B cell (primary cell): ENCODE results near the gene HMG20A. TPM values are rescaled to one million over a fixed set of nuclear protein-coding genes. Genes with fewer than 3 reads are reported as not detected.

Experiments
- ATAC-seq: fragments of 200-7000 bp; cut with Tn5 transposase; one replicate; pipeline ENCODE4 v1.10.0; 2021; ENCODE audit warnings: low read depth, mild to moderate bottlenecking, moderate number of reproducible peaks, moderate library complexity
- CTCF ChIA-PET: fragments of 350-600 bp; sonication (Branson Sonifier 250); formaldehyde crosslinking; loops from one replicate; lab custom pipeline; 2021; ENCODE audit warnings: antibody characterized with exemption, inconsistent platforms; lab: Charles Lee
- POLR2A ChIA-PET: fragments of 350-600 bp; sonication (Branson Sonifier 250); formaldehyde crosslinking; loops from one replicate; lab custom pipeline; 2021; ENCODE audit warnings: antibody characterized with exemption; lab: Charles Lee
- DNase-seq: peaks from one replicate; pipeline ENCODE4 v3.0.0; 2013
- H2AFZ ChIP-seq: 2 replicates; pipeline ENCODE4 v1.6.1; 2012; ENCODE audit warnings: mild to moderate bottlenecking, low read depth, low read length; ENCODE audit not compliant: insufficient read depth, poor library complexity, severe bottlenecking
- H3K27ac ChIP-seq, 2 donors: 1 replicate in 1 of 2; 2 replicates in 1 of 2; pipeline ENCODE4 v1.5.1; 2012 to 2013; ENCODE audit warnings: low read length in 2 of 2, mild to moderate bottlenecking in 2 of 2, moderate library complexity in 1 of 2
- H3K27me3 ChIP-seq, 4 experiments: fragments of 200-600 bp in 1 of 4; sonication (generic) in 1 of 4; replicated peaks in 1 of 4; 1 replicate in 2 of 4; 2 replicates in 2 of 4; pipeline versions ENCODE4 v1.6.1 to v1.7.0; 2013 to 2016; ENCODE audit warnings: low read length in 3 of 4, mild to moderate bottlenecking in 2 of 4, mixed read lengths in 1 of 4, moderate library complexity in 1 of 4; ENCODE audit not compliant: insufficient read depth in 4 of 4, control insufficient read depth in 3 of 4; ENCODE audit errors: control extremely low read depth in 1 of 4
- H3K36me3 ChIP-seq, 2 experiments: replicated peaks in 1 of 2; 1 replicate in 1 of 2; 2 replicates in 1 of 2; pipeline versions ENCODE4 v1.6.1 to v1.7.1; 2013; ENCODE audit warnings: low read length in 1 of 2; ENCODE audit not compliant: insufficient read depth in 2 of 2, control insufficient read depth in 1 of 2; ENCODE audit errors: control extremely low read depth in 1 of 2, extremely low read depth in 1 of 2
- H3K4me1 ChIP-seq, 2 donors: fragments of 200-600 bp in 1 of 2; sonication (generic) in 1 of 2; 1 replicate in 1 of 2; 2 replicates in 1 of 2; pipeline versions ENCODE4 v1.5.1 to v1.6.1; 2013 to 2017; ENCODE audit warnings: low read length in 2 of 2; ENCODE audit not compliant: control insufficient read depth in 2 of 2, insufficient read depth in 2 of 2
- H3K4me2 ChIP-seq: replicated peaks from 2 replicates; pipeline ENCODE3; 2012; ENCODE audit warnings: mild to moderate bottlenecking, low read depth, low read length; ENCODE audit not compliant: poor library complexity, severe bottlenecking
- H3K4me3 ChIP-seq, 5 experiments: fragments of 200-600 bp in 1 of 5; sonication (generic) in 1 of 5; 1 replicate in 3 of 5; 2 replicates in 2 of 5; pipeline versions ENCODE4 v1.5.1 to v1.7.0; 2011 to 2016; ENCODE audit warnings: low read length in 4 of 5, mild to moderate bottlenecking in 4 of 5, low read depth in 2 of 5, control low read depth in 1 of 5, moderate library complexity in 1 of 5; ENCODE audit not compliant: insufficient read depth in 1 of 5; ENCODE audit errors: control extremely low read depth in 1 of 5, extremely low read depth in 1 of 5
- H3K79me2 ChIP-seq: fragments of 200-600 bp; sonication (generic); one replicate; pipeline ENCODE4 v1.6.0; 2016; ENCODE audit warnings: low read length; ENCODE audit not compliant: control insufficient read depth, insufficient read depth
- H3K9ac ChIP-seq: fragments of 200-600 bp; sonication (generic); 2 replicates; pipeline ENCODE4 v1.6.1; 2017; ENCODE audit warnings: mild to moderate bottlenecking, low read length, moderate library complexity
- H3K9me3 ChIP-seq, 3 donors: one replicate each; pipeline versions ENCODE4 v1.6.1 to v1.7.1; 2013; ENCODE audit warnings: low read length in 2 of 3; ENCODE audit not compliant: control insufficient read depth in 2 of 3, insufficient read depth in 1 of 3; ENCODE audit errors: control extremely low read depth in 1 of 3
- H4K20me1 ChIP-seq: 2 replicates; pipeline ENCODE4 v1.6.0; 2012; ENCODE audit warnings: mild to moderate bottlenecking, low read length; ENCODE audit not compliant: insufficient read depth, control insufficient read depth, poor library complexity, severe bottlenecking
- H3K27ac Mint-ChIP-seq: one replicate; pipeline ENCODE4 v1.8.0; 2021; ENCODE audit warnings: mixed read lengths
- H3K27me3 Mint-ChIP-seq: one replicate; pipeline ENCODE4 v1.8.0; 2021; ENCODE audit warnings: mixed read lengths
- H3K4me1 Mint-ChIP-seq: one replicate; pipeline ENCODE4 v1.8.0; 2021; ENCODE audit warnings: mixed read lengths
- H3K4me3 Mint-ChIP-seq: one replicate; pipeline ENCODE4 v1.8.0; 2021; ENCODE audit warnings: mixed read lengths
- H3K9me3 Mint-ChIP-seq: one replicate; pipeline ENCODE4 v1.8.0; 2022; ENCODE audit warnings: mixed read lengths; ENCODE audit not compliant: insufficient read depth
- EZH2 ChIP-seq: IDR thresholded peaks from 2 replicates; pipeline ENCODE4 v1.6.1; 2012; ENCODE audit warnings: borderline replicate concordance, low read depth, mild to moderate bottlenecking, moderate library complexity, low read length; ENCODE audit not compliant: insufficient read depth, poor library complexity, severe bottlenecking
- WGBS: methylation state at CpG from one replicate; pipeline ENCODE4 v1.1.5; 2013; ENCODE audit warnings: missing lambda C conversion rate; ENCODE audit not compliant: insufficient coverage; 5-methylcytosine and 5-hydroxymethylcytosine counted together
- intact Hi-C: fragments of 100-400 bp; cut with micrococcal nuclease; formaldehyde crosslinking; loops from one replicate; pipeline ENCODE4 v1.10.0; 2022
- polyA plus RNA-seq: library from polyadenylated mRNA; depleted of rRNA; stranded (reverse); fragments of >200 nt; gene quantifications from 2 replicates; pipeline ENCODE4 v1.2.3, GENCODE V29; 2012
- total RNA-seq, 2 donors: library from RNA; stranded (reverse); fragments of 120-200 nt in 1 of 2; gene quantifications; 1 replicate in 1 of 2; 2 replicates in 1 of 2; pipeline versions ENCODE4 v1.2.3 to v1.2.4, GENCODE V29; 2013 to 2022
- TF ChIP-seq, protein P1 (sequence below): fragments of 200-600 bp; IDR thresholded peaks from one replicate; pipeline ENCODE4 v1.8.0; 2022; ENCODE audit warnings: antibody characterized with exemption, mild to moderate bottlenecking

The HMG20A gene
- total and polyA plus RNA-seq, 2 donors (not counting 1 experiment from before 2014, with no cell fraction given), result 26.1 to 63.5 TPM

DNA sequence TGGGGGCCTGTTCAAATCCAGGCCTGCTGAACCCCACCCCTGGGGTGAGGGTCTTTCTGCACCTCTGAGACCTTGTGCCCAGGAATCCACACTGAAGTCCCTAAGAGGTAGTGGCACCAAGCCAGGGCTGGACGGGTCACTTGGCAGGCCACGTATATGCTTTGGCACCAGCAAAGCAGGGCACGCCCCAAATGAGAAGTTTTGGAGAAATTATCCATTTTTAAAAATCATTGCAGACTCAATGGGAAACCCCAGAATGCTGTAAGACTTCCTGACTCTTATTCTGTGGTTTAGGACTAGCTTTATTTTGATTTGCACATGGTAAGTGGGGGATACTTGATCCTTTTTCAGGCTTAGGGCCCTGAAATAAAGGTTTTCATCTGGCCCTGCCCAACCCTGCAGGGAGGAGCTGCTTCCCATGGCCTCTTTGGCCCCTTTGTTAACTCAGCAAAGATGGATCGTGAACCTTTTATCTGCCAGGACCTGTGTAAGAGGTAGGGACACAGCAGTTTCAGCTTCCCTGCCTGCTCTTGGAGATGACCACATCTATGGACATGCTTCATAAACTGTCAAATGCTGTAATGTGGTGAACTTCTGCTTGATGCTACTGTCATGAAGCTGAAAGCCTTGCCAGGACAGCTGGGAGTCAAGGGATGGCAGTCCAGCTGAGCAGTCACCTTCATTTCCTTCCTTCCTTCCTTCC lies 88.0 kb downstream of the HMG20A start:
- POLR2A ChIA-PET, result no interaction called here
- H3K4me2 ChIP-seq, result peak overlapping the region; percentile 54
- peaks cover 34% of the 10 kb centered on the region for H3K4me1 Mint-ChIP-seq
- no CpG with 5 or more reads among the region's 4 CpGs for WGBS
- DNase-seq (no peak), ATAC-seq (no peak)
- no peak overlapping the region for H3K9ac ChIP-seq
- H3K4me3 Mint-ChIP-seq, result no peak overlapping the region
- no peaks in the 10 kb centered on the region for H3K27me3 ChIP-seq
- H2AFZ ChIP-seq, result no peak overlapping the region
- no peak overlapping the region for H3K27ac ChIP-seq
- H3K4me3 ChIP-seq, result no peak overlapping the region
- no peaks in the 10 kb centered on the region for H3K79me2 ChIP-seq
- TF ChIP-seq, protein P1, sequence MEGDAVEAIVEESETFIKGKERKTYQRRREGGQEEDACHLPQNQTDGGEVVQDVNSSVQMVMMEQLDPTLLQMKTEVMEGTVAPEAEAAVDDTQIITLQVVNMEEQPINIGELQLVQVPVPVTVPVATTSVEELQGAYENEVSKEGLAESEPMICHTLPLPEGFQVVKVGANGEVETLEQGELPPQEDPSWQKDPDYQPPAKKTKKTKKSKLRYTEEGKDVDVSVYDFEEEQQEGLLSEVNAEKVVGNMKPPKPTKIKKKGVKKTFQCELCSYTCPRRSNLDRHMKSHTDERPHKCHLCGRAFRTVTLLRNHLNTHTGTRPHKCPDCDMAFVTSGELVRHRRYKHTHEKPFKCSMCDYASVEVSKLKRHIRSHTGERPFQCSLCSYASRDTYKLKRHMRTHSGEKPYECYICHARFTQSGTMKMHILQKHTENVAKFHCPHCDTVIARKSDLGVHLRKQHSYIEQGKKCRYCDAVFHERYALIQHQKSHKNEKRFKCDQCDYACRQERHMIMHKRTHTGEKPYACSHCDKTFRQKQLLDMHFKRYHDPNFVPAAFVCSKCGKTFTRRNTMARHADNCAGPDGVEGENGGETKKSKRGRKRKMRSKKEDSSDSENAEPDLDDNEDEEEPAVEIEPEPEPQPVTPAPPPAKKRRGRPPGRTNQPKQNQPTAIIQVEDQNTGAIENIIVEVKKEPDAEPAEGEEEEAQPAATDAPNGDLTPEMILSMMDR, result no peak
- TF ChIP-seq EZH2, result no peak
- H3K9me3 Mint-ChIP-seq, result no peaks in the 10 kb centered on the region
- H3K27ac Mint-ChIP-seq, result no peak overlapping the region
- H3K27me3 Mint-ChIP-seq, result no peaks in the 10 kb centered on the region
- H3K36me3 ChIP-seq, result no peaks in the 10 kb centered on the region
- CTCF ChIA-PET, result interaction anchor here (0.6 to 4.5 kb wide), 5 partner anchors 9 to 390 kb away, joined by 4 to 20 read pairs (median 8); no protein-coding TSS in a partner anchor
- H4K20me1 ChIP-seq, result no peaks in the 10 kb centered on the region
- intact Hi-C loops, result no loop called here
- H3K4me1 ChIP-seq, result peaks cover 24 to 26% of the 10 kb centered on the region in 2 donors
- peaks cover 0 to 3% (median 0%) of the 10 kb centered on the region in 3 donors for H3K9me3 ChIP-seq
